ENCODE measurements around the gene ERMARD.
"Not testable (repeated sequence)": the region's sequence is repeated elsewhere in the genome, so short reads cannot be mapped to it uniquely, and the experiment has no call there.

Gene ERMARD

GRCh38 chr6:169765789-169766188, 14.4 kb downstream of the ERMARD start:
- not testable (repeated sequence) for H3K27ac Mint-ChIP-seq; H3K9me3 Mint-ChIP-seq; H3K27me3 Mint-ChIP-seq; H3K4me1 Mint-ChIP-seq (ENCODE audit: low read depth); H3K4me3 Mint-ChIP-seq
- peaks cover 42% of the 10 kb centered on the region for H3K36me3 Mint-ChIP-seq (ENCODE audit: low read depth)

GRCh38 chr6:169766232-169766631, 14.8 kb downstream of the ERMARD start:
- no peaks in the 10 kb centered on the region for H3K9me3 Mint-ChIP-seq
- no peak overlapping the region for H3K27ac Mint-ChIP-seq
- no peaks in the 10 kb centered on the region for H3K27me3 Mint-ChIP-seq
- peaks cover 40% of the 10 kb centered on the region for H3K36me3 Mint-ChIP-seq (ENCODE audit: low read depth)
- no peaks in the 10 kb centered on the region for H3K4me1 Mint-ChIP-seq (ENCODE audit: low read depth)
- no peak overlapping the region for H3K4me3 Mint-ChIP-seq

GRCh38 chr6:169766921-169767736, 15.7 kb downstream of the ERMARD start:
- Mint-ChIP-seq H3K27ac (no peak overlapping the region), H3K4me3 (no peak overlapping the region), H3K9me3 (no peaks in the 10 kb centered on the region), H3K27me3 (no peaks in the 10 kb centered on the region), H3K36me3 (ENCODE audit: low read depth) (peaks cover 43% of the 10 kb centered on the region), H3K4me1 (ENCODE audit: low read depth) (no peaks in the 10 kb centered on the region)

GRCh38 chr6:169774347-169774746, 22.9 kb downstream of the ERMARD start:
- Mint-ChIP-seq H3K4me1 (ENCODE audit: low read depth) (no peaks in the 10 kb centered on the region), H3K4me3 (no peak overlapping the region), H3K27ac (no peak overlapping the region), H3K9me3 (no peaks in the 10 kb centered on the region), H3K27me3 (no peaks in the 10 kb centered on the region), H3K36me3 (ENCODE audit: low read depth) (peaks cover 44% of the 10 kb centered on the region)

- no peak overlapping the region for H3K27ac Mint-ChIP-seq
- H3K36me3 Mint-ChIP-seq (ENCODE audit: low read depth): peaks cover 46% of the 10 kb centered on the region
- H3K9me3 Mint-ChIP-seq: no peaks in the 10 kb centered on the region
- H3K27me3 Mint-ChIP-seq: no peaks in the 10 kb centered on the region
- H3K4me1 Mint-ChIP-seq (ENCODE audit: low read depth): no peaks in the 10 kb centered on the region
- H3K4me3 Mint-ChIP-seq: no peak overlapping the region
These were observed 23.9 kb downstream of the ERMARD start for GRCh38 chr6:169775321-169775720.

- Mint-ChIP-seq H3K36me3 (ENCODE audit: low read depth) (peaks cover 57% of the 10 kb centered on the region), H3K4me3 (no peak overlapping the region)
These were observed 25.0 kb downstream of the ERMARD start for GRCh38 chr6:169776379-169776778.

GRCh38 chr6:169777896-169778295, 26.5 kb downstream of the ERMARD start:
- Mint-ChIP-seq H3K4me1 (ENCODE audit: low read depth) (no peaks in the 10 kb centered on the region), H3K4me3 (no peak overlapping the region), H3K27ac (no peak overlapping the region), H3K9me3 (peaks cover 3% of the 10 kb centered on the region), H3K27me3 (no peaks in the 10 kb centered on the region), H3K36me3 (ENCODE audit: low read depth) (peaks cover 56% of the 10 kb centered on the region)

More at GRCh38 chr6:169776379-169776778, 25.0 kb downstream of the ERMARD start:
- H3K27ac Mint-ChIP-seq: no peak overlapping the region
- no peaks in the 10 kb centered on the region for H3K4me1 Mint-ChIP-seq (ENCODE audit: low read depth)
- peaks cover 3% of the 10 kb centered on the region for H3K9me3 Mint-ChIP-seq
- no peaks in the 10 kb centered on the region for H3K27me3 Mint-ChIP-seq

- Mint-ChIP-seq H3K9me3 (peaks cover 3% of the 10 kb centered on the region), H3K36me3 (ENCODE audit: low read depth) (peaks cover 55% of the 10 kb centered on the region), H3K4me3 (no peak overlapping the region), H3K4me1 (ENCODE audit: low read depth) (peaks cover 2% of the 10 kb centered on the region), H3K27me3 (no peaks in the 10 kb centered on the region), H3K27ac (no peak overlapping the region)
These were observed 27.2 kb downstream of the ERMARD start for GRCh38 chr6:169778646-169779045.

- Mint-ChIP-seq H3K27ac (no peak overlapping the region), H3K36me3 (ENCODE audit: low read depth) (peaks cover 58% of the 10 kb centered on the region), H3K4me3 (no peak overlapping the region), H3K27me3 (no peaks in the 10 kb centered on the region), H3K4me1 (ENCODE audit: low read depth) (peaks cover 8% of the 10 kb centered on the region), H3K9me3 (peaks cover 3% of the 10 kb centered on the region)
These were observed 27.8 kb downstream of the ERMARD start for GRCh38 chr6:169779092-169779815.

GRCh38 chr6:169779896-169780295, 28.5 kb downstream of the ERMARD start:
- peaks cover 60% of the 10 kb centered on the region for H3K36me3 Mint-ChIP-seq (ENCODE audit: low read depth)
- peaks cover 3% of the 10 kb centered on the region for H3K9me3 Mint-ChIP-seq
- peaks cover 10% of the 10 kb centered on the region for H3K4me1 Mint-ChIP-seq (ENCODE audit: low read depth)
- no peak overlapping the region for H3K27ac Mint-ChIP-seq
- no peak overlapping the region for H3K4me3 Mint-ChIP-seq
- no peaks in the 10 kb centered on the region for H3K27me3 Mint-ChIP-seq

- H3K9me3 Mint-ChIP-seq: peaks cover 3% of the 10 kb centered on the region
- no peak overlapping the region for H3K4me3 Mint-ChIP-seq
- peaks cover 57% of the 10 kb centered on the region for H3K36me3 Mint-ChIP-seq (ENCODE audit: low read depth)
- H3K27ac Mint-ChIP-seq: no peak overlapping the region
- peaks cover 10% of the 10 kb centered on the region for H3K4me1 Mint-ChIP-seq (ENCODE audit: low read depth)
- H3K27me3 Mint-ChIP-seq: no peaks in the 10 kb centered on the region
These were observed 29.2 kb downstream of the ERMARD start for GRCh38 chr6:169780571-169781091.

GRCh38 chr6:169782966-169783365, 31.5 kb downstream of the ERMARD start:
- H3K27me3 Mint-ChIP-seq: no peaks in the 10 kb centered on the region
- peaks cover 3% of the 10 kb centered on the region for H3K9me3 Mint-ChIP-seq
- H3K36me3 Mint-ChIP-seq (ENCODE audit: low read depth): peaks cover 46% of the 10 kb centered on the region
- H3K27ac Mint-ChIP-seq: no peak overlapping the region
- no peak overlapping the region for H3K4me3 Mint-ChIP-seq
- H3K4me1 Mint-ChIP-seq (ENCODE audit: low read depth): peaks cover 10% of the 10 kb centered on the region

GRCh38 chr6:169783401-169783800, 32.0 kb downstream of the ERMARD start:
- H3K4me3 Mint-ChIP-seq: no peak overlapping the region
- H3K36me3 Mint-ChIP-seq (ENCODE audit: low read depth): peaks cover 42% of the 10 kb centered on the region
- peaks cover 3% of the 10 kb centered on the region for H3K9me3 Mint-ChIP-seq
- H3K27me3 Mint-ChIP-seq: no peaks in the 10 kb centered on the region
- no peak overlapping the region for H3K27ac Mint-ChIP-seq
- H3K4me1 Mint-ChIP-seq (ENCODE audit: low read depth): peaks cover 10% of the 10 kb centered on the region

GRCh38 chr6:169783971-169784820, 32.8 kb downstream of the ERMARD start:
- Mint-ChIP-seq H3K4me3 (no peak overlapping the region), H3K27ac (peak overlapping the region; percentile 45), H3K4me1 (ENCODE audit: low read depth) (peaks cover 10% of the 10 kb centered on the region), H3K27me3 (peaks cover 7% of the 10 kb centered on the region), H3K36me3 (ENCODE audit: low read depth) (peaks cover 36% of the 10 kb centered on the region), H3K9me3 (peaks cover 3% of the 10 kb centered on the region)

Measured in stimulated activated naive CD8-positive, alpha-beta T cell treated with anti-CD3 and anti-CD28 coated beads, Interleukin-15, Interleukin-2, amounts not matched to agents 100 ng/mL and 50 ng/mL, for 24 hours (primary cell).